Measurements from ENCODE around the gene TOP3B. TPM values are rescaled to one million over a fixed set of nuclear protein-coding genes. Genes with fewer than 3 reads are reported as not detected.

The TOP3B gene
- total and polyA plus RNA-seq, 9 of the 15 experiments (the other 6 are each of a cell fraction or from before 2014, with no cell fraction given) = 3.0 to 188 (median 112) TPM

DNA sequence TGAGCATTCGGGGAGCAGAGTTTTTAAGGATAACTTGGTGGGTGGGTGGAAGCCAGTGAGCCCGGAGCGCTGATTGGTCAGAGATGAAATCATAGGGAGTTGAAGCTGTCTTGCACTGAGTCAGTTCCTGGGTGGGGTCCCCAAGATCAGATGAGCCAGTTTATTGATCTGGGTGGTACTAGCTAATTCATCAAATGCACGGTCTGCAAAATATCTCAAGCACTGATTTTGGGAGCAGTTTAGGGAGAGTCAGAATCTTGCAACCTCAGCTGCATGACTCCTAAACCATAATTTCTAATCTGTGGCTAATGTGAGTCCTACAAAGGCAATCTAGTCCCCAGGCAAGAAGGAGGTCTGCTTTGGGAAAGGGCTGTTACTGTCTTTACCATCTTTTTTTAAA is 72.2 kb downstream of the TOP3B start (continued):
- 0 out of 4 replicates have a peak, but pooled peaks of 1 of the 2 experiments have one; percentile 7 for TF ChIP-seq RAD21 (CRISPR knock-in tag; conservative IDR thresholded peaks at IDR 0.05 in 1 of 2, IDR thresholded peaks at IDR 0.05 in 1 of 2)
- TF ChIP-seq NFYB (IDR thresholded peaks at IDR 0.05; ENCODE audit: extremely low read depth, insufficient read length) = peak; percentile 75
- 0 out of 2 replicates have a peak, but pooled peaks have one; percentile 40 for TF ChIP-seq EP300 (IDR thresholded peaks at IDR 0.05; ENCODE audit: low read length)
- TF ChIP-seq FOXJ3 (CRISPR knock-in tag; IDR thresholded peaks at IDR 0.05) = 0 out of 2 replicates have a peak, but pooled peaks have one; percentile 49
- TF ChIP-seq MAFK (IDR thresholded peaks at IDR 0.05; ENCODE audit: low read length) = peak; percentile 25; the same call in 1 of the 2 replicates
- peak; percentile 82 for TF ChIP-seq DPF2 (IDR thresholded peaks at IDR 0.05)

GRCh38 chr22:21909871-21910270 is 72.7 kb downstream of the TOP3B start:
- POLR2A ChIA-PET = interaction anchor here (0.6 to 49.7 kb wide), 10 partner anchors 7 to 205 kb away, joined by 3 to 1041 read pairs (median 4); partner anchors contain the start of gene PPM1F
- ATAC-seq (no peak), FAIRE-seq (no peak), DNase-seq (ENCODE audit: extremely low read depth in 1 of 4, low spot score in 3 of 4) (peak in 2 of 4 experiments; percentile 41 to 46)
- no peaks in the 10 kb centered on the region for H3K9me3 ChIP-seq (replicated peaks; ENCODE audit: control insufficient read depth, insufficient read depth, low read depth, low read length)
- no peak overlapping the region for H3K4me3 ChIP-seq
- no peaks in the 10 kb centered on the region for H3K36me3 ChIP-seq (ENCODE audit: control insufficient read depth, insufficient read depth, low read length)
- no peak overlapping the region for H3K4me2 ChIP-seq (ENCODE audit: insufficient read depth, low read length)
- in situ Hi-C loops (cut with MboI) = no loop called here
- H4K20me1 ChIP-seq (replicated peaks; ENCODE audit: control insufficient read depth, insufficient read depth, low read length) = 0 out of 2 replicates have a peak, but pooled peaks cover 3% of the 10 kb centered on the region
- CTCF ChIA-PET (ENCODE audit: low intra/inter-chr PET ratio) = interaction anchor here (0.6 kb wide), 1 partner anchor 18 kb away, joined by 6 read pairs; no protein-coding TSS in a partner anchor
- H3K27me3 ChIP-seq (ENCODE audit: control insufficient read depth in 2 of 2, insufficient read depth in 2 of 2, low read length in 2 of 2) = 0 out of 5 replicates have a peak, but pooled peaks cover 0 to 2% of the 10 kb centered on the region in 2 experiments
- 49% methylated on average over 2 of the region's 2 CpGs for WGBS (ENCODE audit: insufficient coverage, low coverage, missing lambda C conversion rate)
- intact Hi-C loops (cut with micrococcal nuclease) = no loop called here
- H3K9me1 ChIP-seq (ENCODE audit: control insufficient read depth, insufficient read depth, low read length) = no peaks in the 10 kb centered on the region
- no peak overlapping the region for H3K27ac ChIP-seq (ENCODE audit: extremely low read depth, low read depth, low read length)
- no peak overlapping the region for H2AFZ ChIP-seq (ENCODE audit: low read depth, low read length)
- H3K79me2 ChIP-seq (ENCODE audit: control insufficient read depth, insufficient read depth, low read length) = no peaks in the 10 kb centered on the region
- BruUV-seq (replicated peaks) = no TSS peak
- H3K9ac ChIP-seq (ENCODE audit: insufficient read depth in 1 of 2, low read depth in 2 of 2, low read length in 2 of 2) = no peak overlapping the region
- H3K4me1 ChIP-seq (replicated peaks in 1 of 2; ENCODE audit: control insufficient read depth in 2 of 2, insufficient read depth in 2 of 2, low read length in 2 of 2) = peaks cover 0 to 16% of the 10 kb centered on the region in 2 experiments; a peak in 4 of 5 replicates
- TF ChIP-seq ZNF780A (CRISPR knock-in tag; IDR thresholded peaks at IDR 0.05) = no peak
- TF ChIP-seq SRSF9 (IDR thresholded peaks at IDR 0.05; ENCODE audit: borderline replicate concordance, low read depth, low read length) = no peak
- no peak for TF ChIP-seq ATF1 (CRISPR knock-in tag; IDR thresholded peaks at IDR 0.05)
- TF ChIP-seq ATF1 (tag; IDR thresholded peaks at IDR 0.05) = 0 out of 2 replicates have a peak, but pooled peaks have one; percentile 21
- TF ChIP-seq SFPQ (IDR thresholded peaks at IDR 0.05; ENCODE audit: low read depth, low read length) = no peak
- peak; percentile 26; the same call in 1 of the 2 replicates for TF ChIP-seq BMI1 (IDR thresholded peaks at IDR 0.05; ENCODE audit: low read length)
